HG02610 (cell line): ENCODE measurements around the gene NUDT1.

Experiments
- ATAC-seq: cut with Tn5 transposase; IDR thresholded peaks from one replicate; pipeline ENCODE4 v1.9.1; 2021; ENCODE audit warnings: mild to moderate bottlenecking, moderate library complexity; ENCODE audit not compliant: unreplicated experiment

Gene NUDT1

GRCh38 chr7:2222516-2222915, 19.5 kb upstream of the NUDT1 start:
- ATAC-seq, result no peak

- ATAC-seq, result no peak
These were observed 18.7 kb upstream of the NUDT1 start for GRCh38 chr7:2223321-2223720.

GRCh38 chr7:2224491-2224928, 17.5 kb upstream of the NUDT1 start:
- no peak for ATAC-seq

- no peak for ATAC-seq
These were observed 17.1 kb upstream of the NUDT1 start for GRCh38 chr7:2224934-2225333.

GRCh38 chr7:2225336-2225735, 16.7 kb upstream of the NUDT1 start:
- no peak for ATAC-seq

- ATAC-seq, result no peak
These were observed 16.2 kb upstream of the NUDT1 start for GRCh38 chr7:2225830-2226229.

- no peak for ATAC-seq
These were observed 14.3 kb upstream of the NUDT1 start for GRCh38 chr7:2227699-2228098.

GRCh38 chr7:2228921-2229320, 13.1 kb upstream of the NUDT1 start:
- ATAC-seq, result no peak

- no peak for ATAC-seq
These were observed 12.6 kb upstream of the NUDT1 start for GRCh38 chr7:2229467-2229866.

GRCh38 chr7:2230226-2230625, 11.8 kb upstream of the NUDT1 start:
- ATAC-seq, result no peak

- no peak for ATAC-seq
These were observed 11.1 kb upstream of the NUDT1 start for GRCh38 chr7:2230882-2231281.

- peak; percentile 22 for ATAC-seq
These were observed 9.8 kb upstream of the NUDT1 start for GRCh38 chr7:2231992-2232765.

GRCh38 chr7:2232766-2233520, 9.1 kb upstream of the NUDT1 start, which contains the start of gene MAD1L1:
Gene MAD1L1, minus strand, starts transcription at chr7:2232945. Its CDS starts 2,812 bp downstream, at chr7:2230133.
- peak; percentile 40 for ATAC-seq

GRCh38 chr7:2233926-2234325, 8.1 kb upstream of the NUDT1 start:
- ATAC-seq, result no peak

GRCh38 chr7:2237109-2237602, 4.9 kb upstream of the NUDT1 start:
- peak; percentile 66 for ATAC-seq

GRCh38 chr7:2239242-2239641, 2.8 kb upstream of the NUDT1 start:
- ATAC-seq, result no peak

- no peak for ATAC-seq
These were observed 759 bp downstream of the NUDT1 start for GRCh38 chr7:2242541-2243429.

GRCh38 chr7:2243458-2243857, 1.4 kb downstream of the NUDT1 start:
- no peak for ATAC-seq

- ATAC-seq, result no peak
These were observed 2.5 kb downstream of the NUDT1 start for GRCh38 chr7:2244404-2244995.

- no peak for ATAC-seq
These were observed 4.1 kb downstream of the NUDT1 start for GRCh38 chr7:2245883-2246675.
